Measurements from ENCODE around the gene ACTN4.

Gene ACTN4

DNA sequence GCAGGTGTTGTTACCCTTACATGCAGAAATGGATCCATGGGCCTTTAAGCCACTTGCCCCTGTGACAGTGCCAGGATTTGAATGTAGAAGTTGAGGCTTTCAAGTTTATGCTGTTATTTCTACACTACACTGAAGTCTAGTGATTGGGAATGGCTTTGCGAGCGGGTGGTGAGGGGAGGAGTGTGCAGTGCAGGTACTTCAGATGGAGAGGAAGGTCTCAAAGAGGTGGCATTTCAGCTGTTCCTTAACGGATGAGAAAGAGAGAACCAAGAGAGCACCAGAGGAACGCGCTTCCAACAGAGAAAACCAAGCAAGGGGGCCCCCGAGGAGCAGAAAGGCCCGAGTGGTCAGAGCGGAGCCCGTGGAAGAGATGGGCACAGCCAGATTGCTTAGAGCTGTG, 13.3 kb downstream of the ACTN4 start:
- DNase-seq: no peak

DNA sequence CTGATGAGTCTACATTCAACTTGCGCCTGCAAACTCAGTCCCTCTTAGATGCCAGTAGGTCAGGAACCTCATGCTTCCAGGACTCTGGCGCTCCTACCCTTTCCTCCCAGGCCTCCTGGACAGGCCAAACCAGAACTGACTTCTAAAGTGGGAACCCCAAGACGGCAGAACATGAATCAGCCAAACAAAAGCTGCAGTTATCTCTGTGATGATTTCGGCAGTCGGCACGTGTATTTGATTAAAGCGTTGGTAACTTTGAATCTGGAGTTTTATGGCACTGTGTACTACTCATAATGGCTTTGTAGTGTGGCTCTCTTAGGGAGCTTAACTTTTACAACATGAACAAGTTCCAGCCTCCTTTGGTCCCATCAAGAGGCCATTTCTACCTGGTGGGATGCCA, 13.7 kb downstream of the ACTN4 start:
- no peak for DNase-seq

DNA sequence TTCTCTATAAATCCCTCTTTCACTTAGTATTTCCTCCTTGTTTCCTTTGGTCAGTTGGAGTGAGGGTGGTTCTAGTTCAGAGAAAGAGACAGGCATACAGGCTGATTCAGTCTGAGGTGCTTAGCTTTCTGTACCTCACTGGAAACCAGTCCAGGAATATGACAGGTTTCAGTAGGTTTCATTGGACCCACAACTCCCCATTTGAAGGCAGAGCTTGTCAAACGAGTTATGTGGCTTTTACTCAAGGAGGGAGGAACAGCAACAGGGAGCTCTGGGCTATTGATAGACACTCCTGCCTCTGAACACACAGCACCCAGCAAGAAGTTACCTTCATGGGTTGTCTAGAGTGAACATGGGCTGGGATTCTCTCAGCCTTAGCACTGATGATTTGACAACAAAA, 14.5 kb downstream of the ACTN4 start:
- no peak for DNase-seq

DNA sequence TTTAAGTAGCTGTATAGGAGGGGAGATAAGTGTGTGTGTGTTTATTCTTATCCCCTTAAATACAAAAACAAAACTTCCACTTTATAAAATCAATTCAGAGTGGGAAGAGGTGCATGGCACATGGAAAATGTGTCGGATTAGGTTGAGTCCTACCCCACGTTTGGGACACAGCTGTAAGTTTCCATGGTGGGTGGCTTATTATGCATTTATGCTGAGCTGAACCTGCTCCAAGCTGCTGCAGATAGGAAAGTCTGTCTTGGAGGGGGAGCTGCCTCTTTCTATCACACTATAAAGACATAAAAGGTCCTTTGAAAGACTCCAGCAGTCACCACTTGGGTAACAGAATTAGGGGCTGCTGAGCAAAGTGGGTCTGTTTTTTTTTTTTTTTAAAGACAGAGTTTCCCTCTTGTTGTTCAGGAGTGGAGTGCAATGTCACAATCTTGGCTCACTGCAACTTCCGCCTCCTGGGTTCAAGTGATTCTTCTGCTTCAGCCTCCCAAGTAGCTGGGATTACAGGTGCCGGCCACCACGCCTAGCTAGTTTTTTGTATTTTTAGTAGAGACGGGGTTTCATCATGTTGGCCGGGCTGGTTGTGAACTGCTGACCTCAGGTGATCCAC, 15.2 kb downstream of the ACTN4 start:
- no peak for DNase-seq

DNA sequence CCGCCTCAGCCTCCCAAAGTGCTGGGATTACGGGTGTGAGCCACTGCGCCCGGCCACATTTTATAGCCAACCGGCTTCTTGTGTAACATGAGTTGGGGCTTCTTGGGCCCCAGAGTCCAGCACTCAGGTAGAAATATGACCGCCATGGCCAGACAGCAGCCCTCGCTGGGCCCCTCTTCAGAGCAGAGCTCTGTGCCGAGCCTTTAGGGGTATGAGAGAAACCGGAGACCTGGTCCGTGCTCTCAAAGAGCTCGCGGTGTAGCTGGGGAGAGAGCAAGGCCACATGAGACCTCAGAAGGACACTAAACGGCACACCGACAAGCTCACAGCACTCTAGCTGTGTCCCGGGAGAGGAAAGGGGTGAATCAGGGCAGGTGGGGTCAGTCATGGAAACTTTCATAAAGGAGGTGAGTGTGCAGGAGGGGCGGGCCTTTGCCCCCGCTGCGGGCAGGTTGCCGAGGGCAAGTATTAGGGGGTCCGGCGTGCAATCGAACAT, 15.8 kb downstream of the ACTN4 start:
- peak in 1 of 51 donors; percentile 15 for DNase-seq

DNA sequence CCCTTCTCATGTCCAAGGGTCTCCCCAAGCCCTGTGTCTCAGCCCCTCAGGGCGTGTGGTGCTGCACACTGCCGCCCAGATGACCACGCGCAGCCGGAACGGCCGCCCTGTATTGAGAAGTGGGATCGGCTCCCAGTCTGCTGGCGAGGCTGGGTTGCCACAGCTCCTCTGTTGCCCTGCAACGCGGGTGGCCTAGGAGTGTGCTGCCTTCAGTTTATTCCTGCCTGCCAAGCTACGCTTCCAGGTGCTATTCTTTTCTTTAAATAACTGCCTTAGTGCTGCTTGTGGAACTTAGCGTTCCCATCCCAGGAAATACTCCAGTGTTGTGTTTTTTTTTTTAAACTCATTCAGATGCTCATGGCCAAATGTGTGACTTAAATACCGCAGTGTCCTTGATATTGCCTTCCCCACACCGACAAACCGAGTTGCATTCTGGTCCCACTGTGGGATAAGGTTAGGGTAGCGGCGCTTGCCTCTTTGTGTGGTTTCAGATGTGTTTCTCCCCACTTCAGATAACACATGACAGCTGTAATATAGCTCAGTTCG, 16.6 kb downstream of the ACTN4 start:
- peak in 37 of 51 donors; percentile 17 to 76 (median 46) for DNase-seq

DNA sequence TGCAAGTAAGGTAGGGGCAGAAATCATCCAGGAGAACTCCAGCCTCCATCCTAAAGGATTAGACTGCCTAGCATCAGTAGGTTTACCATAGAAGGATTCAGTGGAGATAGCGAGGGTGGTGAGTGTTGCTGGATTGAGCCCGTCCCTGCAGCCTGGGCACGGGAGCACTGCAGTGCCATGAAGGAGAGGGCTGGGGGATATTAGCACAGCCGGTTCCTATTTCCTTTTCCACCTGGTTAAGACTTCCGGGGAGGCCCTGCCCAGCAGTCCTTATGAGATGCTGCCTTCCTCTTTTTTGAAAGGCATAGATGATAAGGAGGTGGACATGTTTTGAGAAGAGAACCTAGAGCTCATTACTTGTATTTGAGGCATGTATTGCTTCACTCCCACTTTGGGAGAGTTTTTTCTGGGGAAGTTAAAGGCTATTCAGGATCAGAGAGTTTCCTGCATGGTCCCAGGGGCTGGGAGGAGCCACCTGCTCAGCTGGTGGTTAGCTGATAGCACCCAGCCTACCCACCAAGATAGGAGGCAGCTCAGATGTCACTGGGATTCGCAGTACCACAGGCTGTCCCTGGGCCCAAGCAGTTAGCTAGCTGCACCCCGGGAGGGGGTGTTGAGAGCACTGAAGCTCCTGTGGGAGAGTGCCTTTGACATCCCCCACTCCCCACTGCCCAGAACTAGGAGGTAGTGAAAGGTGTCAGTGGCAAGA, 17.2 kb downstream of the ACTN4 start:
- DNase-seq: no peak

DNA sequence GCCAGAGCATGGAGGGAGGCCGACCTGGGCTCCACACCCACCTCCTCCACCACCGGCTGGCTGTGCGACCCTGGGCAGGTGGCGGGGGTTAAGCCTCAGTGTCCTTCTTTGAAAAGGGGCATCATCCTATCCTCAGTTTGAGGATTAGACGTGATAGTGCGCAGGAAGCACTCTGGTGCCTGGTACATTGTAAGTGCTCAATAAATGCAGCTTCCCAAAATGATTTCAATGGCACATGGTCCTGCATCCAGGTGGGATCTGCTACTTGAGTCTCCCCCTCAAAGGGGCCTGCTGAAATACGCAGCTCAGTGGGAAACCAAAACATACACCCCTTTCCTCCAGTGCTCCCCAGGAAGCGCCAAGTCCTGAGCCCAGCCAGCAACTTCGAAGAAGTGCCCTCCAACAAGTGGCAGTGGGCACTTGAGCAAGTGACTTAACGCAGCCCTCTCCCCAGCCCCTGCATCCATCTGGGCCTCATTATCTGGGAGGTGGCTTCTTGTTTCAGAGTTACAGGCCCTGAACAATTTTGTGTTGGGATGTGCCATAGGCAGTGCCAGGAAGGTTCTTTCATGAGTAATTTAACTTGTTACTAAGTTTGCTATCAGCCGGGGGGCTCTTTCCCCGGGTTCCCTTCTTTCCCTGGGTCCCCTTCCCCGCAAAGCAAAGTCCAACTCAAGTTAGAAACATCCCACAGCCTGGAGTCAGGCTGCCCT, 17.9 kb downstream of the ACTN4 start:
- DNase-seq: no peak

DNA sequence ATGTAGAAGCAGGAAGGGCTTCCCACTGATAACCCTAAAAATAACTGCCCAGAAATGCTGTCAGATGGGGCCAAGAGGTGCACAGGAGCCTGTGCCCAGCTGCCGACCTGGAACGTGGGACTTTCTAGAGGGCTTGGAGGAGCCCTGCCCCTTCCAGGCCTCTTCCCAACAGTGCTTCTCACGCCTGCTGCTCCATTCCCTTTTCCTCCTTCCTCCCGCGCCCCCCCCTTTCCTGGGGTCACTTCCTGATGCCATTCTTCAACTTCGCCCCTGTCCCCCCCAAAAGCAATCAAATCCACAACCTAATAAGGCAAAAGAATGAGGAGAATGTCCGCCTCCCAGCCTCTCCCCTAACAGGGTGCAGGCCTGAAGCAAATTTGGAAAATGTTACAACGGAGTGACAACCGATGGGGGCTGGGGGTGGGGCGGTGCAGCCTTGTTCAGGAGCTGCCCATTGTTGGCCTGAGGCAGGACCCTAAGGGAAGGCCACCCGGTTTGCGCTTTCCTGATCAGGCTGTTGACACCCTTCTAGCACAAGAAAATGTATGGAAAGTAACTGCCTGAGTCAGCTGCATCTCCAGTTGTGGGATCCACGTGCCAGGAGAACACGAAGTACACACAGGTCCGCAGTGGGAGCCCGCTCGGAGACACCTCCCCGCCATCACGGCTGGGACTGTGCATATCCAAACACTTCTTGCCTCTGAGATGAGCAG, 18.7 kb downstream of the ACTN4 start:
- DNase-seq: no peak

DNA sequence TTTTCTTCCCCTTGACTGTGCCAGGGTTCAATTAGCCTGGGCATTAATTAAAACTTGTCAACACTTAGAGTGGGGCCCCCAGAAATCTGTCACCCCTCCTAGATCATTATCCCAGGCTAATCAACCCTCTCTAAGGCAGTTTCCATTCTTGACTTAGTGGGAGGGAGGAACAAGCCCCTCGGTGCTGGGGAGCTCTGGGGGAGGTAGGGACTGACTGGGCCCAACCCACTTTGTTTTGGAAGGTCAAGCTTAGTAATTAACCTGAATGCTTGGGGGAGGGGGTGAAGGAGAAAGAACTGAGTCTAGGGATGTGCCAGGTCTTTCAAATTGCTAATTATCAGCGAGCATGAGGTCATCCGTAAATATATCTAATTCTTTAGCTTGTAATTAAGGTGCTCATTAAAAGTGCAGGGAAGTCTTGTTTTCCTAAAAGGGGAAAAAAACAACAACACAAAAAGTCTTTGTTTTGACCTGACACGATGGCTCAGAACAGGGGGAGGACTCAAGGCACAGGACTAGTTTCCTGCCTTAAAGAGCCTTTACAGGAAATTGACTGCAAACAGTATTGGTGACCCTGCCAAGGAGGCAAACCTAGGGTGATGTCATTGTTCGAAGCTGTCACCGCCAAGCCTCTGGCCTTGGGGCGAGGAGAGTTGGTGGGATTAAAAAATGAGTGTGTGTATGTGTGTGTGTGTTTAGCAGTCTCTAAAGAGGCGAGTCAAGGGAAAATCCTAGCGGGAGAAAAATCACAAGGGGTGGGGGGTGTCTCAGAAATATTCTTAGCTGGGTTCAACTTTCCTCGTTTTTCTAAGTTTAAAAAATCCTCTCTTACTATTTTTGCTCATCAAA, 19.4 kb downstream of the ACTN4 start:
- DNase-seq: peak in 5 of 51 donors; percentile 10 to 37 (median 29)

DNA sequence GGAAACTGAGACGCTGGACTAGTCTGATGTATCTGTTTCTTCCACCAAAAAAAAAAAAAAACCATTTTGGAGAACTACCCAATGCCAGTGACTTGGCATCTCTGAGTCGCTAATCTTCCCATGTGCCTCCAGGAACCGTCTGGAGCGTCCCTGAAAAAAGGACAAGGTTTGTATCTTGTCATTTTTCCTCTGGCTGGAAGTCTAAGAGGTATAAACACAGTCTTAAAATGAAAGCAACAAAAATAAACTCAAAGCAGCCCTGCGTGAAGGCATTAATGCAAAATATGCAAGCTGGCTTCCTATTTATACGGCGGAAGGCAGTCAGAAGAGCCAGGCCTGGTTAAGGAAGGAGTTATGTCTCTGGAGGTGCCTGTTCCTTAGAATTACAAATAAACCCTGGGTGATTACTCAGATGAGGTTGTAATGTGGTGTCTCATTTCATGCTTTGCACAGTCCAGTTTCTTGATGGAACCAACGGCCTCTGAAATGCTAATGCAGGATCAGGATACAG, 20.3 kb downstream of the ACTN4 start:
- DNase-seq: no peak

DNA sequence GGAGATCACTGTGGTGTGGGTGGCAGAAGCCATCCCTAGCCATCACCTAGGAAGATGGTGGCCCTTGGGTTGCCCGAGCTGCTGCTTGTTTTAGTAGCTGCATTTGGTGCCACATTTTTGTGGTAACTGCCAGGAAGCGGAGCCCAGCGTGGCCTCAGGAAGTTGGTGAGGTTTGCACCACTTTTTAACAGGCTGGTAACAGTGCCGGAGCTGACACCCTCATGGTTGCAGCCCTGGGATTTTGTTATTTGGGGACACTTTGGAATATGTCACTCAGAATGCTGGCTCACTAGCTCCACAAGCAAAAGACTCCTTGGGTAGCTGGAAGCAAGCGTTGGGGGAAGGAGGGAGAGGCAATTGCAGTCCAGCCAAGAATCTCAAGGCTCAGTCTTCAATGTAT, 22.1 kb downstream of the ACTN4 start:
- no peak for DNase-seq

DNA sequence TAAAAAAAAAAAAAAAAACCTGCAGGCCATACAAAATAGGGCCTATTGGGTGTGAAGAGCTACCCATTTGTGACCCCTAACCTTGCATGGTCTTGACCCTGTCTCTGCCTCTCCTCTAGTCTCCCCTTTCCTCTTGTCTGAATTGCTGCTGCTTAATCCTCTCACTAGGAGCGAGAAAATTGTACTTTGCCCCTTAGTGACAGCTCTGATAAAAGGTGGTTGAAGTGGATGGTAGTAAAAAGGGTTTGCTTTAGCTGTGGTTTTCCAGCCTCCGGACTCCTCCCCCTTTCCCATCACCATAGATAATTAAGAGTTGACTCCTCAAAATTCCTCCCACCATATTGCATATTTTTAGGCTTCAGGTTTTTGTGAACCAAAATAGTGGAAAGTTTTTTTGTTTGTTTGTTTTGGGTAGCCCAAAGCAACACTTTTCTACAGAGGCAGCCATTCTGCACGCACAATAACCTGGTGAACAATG, 23.5 kb downstream of the ACTN4 start:
- no peak for DNase-seq

DNA sequence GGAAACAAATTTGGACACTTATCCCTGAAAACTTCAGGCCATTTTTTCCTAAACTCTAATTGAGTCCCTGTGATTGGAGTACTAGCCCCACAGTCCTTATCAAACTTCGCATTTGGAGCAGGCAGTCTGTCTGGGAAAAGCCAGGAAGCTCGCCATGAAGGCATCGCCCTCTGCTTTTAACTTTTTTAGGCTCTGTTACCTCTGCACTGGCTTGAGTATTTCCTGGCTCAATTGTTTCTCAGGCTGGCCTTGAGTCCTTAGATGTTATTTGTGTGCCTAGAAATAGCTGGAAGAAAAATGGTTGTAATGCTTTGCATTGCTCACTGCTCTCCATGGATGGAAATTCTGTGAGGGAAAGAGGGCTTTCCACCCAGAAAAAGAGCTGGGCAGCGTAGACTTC, 24.2 kb downstream of the ACTN4 start:
- DNase-seq: no peak

DNA sequence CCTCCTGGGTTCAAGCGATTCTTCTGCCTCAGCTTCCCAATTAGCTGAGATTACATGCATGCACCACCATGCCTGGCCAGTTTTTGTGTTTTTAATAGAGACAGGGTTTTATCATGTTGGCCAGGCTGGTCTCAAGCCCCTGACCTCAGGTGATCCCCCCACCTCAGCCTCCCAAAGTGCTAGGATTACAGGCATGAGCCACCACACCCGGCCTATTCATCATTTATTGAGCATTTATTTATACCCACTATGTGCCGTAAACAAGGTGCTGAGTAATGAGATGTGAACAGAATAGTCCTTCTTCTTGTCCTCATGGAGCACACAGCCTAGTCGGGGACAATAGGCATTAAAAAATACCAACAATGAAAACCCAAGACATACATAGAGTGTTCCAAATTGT, 25.6 kb downstream of the ACTN4 start:
- no peak for DNase-seq

DNA sequence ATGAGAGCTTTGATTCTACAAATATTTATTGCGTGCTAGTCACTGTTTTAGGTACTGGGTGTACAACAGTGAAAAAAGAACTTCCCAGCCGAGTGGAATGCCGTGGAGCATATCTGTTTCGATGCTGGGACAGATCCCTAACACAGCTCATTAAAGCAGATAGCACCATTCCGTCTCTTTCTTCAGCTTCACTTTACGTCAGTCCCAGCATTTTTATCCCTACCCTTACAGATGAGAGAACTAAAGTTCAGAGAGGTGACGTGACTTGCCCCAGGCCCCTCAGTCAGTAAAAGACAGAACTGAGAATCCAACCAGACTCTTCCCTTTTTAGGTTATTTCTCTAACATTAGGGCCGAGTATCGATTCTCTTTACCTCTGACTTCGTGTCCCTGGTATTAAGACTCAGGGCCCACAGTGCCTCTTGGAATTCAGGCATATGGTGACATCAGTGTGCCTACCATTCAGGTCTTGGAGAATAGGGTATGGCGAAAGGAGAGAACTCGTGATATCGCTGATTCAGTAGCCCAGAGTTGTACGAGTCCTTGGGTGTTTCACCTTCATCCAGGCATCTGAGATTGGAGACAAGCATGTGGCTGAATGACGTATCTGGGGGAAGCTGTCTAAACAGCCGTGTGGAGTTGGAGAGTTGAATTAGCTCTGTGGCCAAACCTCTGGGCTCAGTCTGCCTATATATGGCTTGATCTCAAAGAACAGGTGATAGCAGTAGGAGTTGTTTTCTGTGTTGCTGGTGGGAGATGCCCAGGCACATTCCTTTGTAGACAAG, 27.1 kb downstream of the ACTN4 start:
- no peak for DNase-seq

DNA sequence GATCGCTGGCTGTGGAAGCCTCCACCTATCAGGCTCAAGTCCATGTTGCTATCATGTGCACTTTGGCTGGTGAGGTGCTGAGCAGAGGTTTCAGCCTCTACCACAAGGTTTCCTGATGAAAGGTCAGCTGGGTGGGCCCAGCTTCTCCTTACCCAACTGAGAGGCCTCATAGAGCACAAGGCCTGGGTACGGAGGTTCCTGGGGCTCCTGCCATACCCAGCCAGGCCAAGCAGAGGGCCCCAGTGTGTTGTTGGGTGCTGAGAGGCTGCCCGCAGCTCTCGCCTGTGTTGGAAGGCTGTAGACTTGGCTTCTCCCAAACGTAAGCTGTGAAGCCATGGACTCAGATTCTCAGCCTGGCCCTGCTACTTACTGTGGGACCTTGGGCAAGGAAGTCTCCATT, 28.2 kb downstream of the ACTN4 start:
- DNase-seq: peak in 17 of 51 donors; percentile 9 to 56 (median 32)

DNA sequence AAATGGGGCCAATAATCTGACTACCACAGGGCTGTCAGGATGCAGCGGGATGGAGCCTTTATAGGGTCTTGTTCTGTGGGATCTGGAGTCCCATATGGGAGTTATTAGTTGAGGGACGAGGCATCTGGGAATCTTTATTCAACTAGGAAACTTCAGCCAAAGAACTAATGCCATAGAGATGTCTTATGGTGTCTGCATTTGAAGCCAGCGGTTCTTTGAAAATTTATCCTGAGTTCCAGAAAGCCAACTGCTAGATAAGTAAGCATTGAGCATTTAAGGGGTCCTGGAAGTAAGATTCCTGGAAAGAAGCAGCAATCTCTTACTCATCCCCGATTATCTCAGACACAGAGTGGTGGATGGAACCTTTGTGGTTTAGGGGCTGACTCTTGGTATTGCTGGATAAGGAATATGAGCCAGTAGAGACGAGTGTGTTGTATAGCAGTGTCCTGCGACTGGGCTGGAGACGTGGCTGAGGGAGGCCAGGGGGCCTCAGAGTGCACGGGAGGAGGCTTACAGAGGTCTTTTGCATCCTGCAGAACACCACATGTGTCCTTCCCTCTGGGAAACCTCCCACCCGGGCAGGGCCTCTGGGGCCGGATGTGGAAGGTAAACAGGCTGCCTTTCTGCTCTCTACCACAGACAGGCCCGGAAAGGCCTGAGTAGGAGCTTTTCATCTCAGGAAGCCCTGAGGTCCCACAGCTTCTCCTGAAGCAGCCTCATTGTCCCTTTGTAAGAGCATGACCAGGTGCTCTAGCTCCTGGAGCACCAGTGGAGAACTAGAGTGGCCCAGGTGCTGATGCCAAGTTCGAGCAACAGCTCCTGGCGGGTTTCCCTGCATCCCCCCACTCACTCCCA, 28.8 kb downstream of the ACTN4 start:
- no peak for DNase-seq
